NCI-H1417 treated with DMSO at 0.1 percent for 48 hours (cell line): ENCODE data around the gene BARX1.
"Not testable (repeated sequence)": the region's sequence is repeated elsewhere in the genome, so short reads cannot be mapped to it uniquely, and the experiment has no call there.

Experiments used
- DNase-seq: peaks from one replicate; lab custom pipeline; 2025; lab: John Stamatoyannopoulos, UW

BARX1 gene

DNA sequence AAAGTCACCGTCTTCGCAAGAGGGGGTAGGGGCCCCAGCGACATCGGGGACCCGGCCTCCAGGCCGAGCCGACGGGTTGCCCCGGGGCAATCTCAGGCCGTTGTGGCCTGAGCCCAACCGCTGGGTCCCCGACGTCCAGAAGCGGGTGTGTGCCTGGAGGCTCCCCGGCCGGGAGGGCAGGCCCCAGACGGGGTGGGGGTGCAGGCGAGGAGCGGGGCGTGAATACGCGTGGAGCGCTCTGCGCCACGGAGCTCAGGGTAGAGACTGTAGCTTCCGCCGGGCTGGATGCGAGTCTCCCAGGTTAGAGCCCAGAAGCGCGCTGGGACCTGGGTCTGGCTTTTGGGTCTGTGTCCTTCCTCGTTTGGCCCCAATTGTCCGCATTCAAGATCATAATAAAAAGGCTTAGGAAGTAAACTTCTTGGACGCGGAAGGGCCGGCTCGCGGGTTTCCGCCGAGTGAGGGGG lies 3.5 kb downstream of the BARX1 start:
- DNase-seq = no peak

DNA sequence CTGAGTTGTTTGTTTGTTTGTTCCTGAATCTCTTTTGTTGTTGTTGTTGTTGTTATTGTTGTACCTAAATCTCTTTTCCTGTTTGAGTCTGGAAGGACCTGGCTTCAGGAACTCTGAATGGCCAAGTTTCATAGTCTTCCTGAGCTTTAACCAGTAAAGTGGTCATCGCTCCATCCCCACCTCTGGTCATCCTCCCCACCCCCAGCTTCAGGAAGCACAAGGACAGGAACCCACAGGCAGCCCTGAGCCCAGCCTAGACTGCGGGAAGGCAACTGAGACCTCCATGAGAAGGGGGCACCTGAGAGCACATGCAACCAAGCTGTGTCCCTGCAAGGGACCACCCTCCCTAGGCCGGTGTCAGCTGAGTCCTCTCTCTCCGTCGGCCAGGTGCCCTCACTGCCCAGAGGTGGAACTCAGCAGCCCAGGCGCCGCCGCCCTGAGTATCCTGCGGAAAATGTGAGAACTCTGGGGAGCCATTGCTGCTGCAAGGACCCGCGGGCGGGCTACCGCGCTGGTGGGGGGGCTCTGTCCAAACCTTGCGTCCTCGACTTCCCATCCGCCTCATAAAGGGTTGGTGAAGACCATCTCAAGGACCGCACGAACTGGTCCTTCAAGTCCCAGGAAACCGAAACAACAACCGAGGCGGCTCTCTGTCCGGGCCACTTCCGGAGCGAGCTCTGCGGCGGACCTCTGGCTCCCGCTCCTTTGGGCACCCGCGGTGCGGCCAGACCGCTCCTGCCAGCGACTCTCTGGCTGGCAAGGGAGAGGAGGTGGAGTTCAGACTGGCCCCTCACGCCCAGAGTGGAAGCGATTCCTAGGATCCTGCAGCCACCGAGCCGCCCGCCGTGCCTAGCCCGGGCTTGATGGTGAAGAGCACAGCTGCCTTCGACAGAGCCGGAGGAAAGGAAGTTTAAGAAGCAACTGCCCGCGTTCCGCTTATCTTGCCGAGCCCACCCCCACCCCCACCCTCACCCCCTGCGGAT lies 4.2 kb downstream of the BARX1 start:
- DNase-seq = no peak

DNA sequence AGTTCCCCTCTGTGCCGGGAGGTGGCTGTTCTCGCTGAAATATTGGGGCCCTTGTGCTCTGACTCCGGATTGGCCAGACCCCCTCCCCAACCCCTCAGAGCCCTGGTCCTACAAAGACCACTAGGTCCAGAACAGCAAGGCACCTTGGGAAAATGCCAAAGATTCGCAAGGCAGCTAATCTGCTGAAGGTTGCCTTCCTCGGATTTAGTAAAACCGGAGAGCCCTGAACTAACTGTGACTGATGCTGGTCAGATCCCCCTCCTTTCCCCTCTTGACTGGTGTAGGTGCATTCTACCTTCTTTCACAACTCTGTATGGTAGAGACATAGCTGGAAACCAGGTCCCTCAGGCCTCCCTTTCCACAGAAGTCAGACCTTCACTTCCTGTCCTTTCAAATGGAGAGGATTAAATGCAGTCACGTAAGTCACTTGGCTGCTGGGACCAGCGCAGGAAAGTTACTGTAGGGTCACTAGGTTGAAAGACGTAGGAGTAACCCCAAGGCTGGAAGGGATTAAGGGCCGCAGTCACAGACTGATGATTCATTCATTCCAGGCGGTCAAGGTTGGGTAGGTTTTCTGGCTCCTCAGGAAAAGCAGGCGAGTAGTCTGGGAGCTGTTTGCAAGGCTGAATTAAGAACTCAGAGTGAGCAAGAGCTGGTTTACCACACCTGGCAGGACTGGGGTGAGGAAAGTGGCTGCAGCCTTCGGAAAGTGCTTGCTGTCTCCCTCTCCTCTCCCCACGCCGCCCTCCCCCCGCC lies 5.3 kb downstream of the BARX1 start:
- DNase-seq = no peak

DNA sequence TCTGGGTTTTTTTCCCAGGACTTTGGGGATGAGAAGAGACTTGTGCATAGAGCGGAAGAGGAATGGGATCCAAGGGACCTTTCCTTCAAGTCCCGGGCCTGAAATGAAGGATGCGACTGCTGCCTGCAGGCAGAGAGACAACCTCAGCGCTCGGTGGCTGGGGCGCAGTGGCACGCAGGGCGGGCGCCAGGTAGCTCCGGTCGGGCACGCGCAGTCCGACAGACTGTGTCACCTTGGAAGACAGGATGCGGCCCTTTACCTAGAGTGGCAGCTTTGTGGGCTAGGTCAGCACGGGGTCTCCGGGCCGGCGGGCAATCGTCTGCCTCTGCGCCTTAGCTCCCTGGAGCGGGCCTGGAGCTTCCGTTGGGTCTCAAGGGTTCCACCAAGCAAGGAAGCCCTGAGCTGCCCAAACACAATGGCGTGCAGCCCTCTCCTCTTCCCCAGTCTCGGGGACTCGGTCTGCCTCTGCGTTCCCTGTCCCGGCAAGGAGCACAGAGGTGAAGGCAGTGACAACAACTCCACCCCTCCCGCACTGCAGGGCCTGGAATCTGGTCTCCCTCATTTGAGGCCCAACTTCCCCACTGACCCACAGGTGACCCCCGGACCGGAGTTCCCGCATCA lies 6.0 kb downstream of the BARX1 start:
- DNase-seq = no peak

DNA sequence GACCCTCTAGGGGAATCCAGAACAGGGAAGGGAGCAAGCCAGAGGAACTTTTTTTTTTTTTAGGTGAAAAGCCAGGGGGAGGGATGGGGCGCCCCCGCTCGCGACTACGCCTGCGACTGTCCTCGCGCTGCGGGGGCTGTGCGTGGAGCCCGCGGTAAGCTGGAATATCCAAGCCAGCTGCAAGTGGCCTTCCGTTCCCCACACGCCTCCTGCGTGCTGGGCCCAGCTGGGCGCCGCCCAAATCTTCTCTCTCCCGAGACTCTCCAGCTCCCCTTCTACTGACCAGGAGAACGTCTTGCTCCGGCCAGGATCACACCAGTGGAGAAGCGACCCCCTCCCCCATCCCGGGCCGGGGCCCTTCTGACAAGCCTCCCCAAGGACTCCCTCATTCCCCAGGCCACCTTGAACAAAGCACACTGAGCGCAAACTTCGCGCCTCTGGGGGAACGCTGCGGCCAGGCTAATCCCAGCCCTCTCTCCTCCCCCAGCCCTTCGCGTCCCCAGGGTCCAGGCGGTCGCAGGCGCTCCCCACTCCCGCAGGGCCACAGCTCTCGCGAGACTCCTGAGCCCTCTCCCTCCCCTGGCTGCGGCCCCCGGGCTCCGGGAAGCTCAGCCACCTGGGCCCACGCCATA lies 6.6 kb downstream of the BARX1 start:
- no peak for DNase-seq

DNA sequence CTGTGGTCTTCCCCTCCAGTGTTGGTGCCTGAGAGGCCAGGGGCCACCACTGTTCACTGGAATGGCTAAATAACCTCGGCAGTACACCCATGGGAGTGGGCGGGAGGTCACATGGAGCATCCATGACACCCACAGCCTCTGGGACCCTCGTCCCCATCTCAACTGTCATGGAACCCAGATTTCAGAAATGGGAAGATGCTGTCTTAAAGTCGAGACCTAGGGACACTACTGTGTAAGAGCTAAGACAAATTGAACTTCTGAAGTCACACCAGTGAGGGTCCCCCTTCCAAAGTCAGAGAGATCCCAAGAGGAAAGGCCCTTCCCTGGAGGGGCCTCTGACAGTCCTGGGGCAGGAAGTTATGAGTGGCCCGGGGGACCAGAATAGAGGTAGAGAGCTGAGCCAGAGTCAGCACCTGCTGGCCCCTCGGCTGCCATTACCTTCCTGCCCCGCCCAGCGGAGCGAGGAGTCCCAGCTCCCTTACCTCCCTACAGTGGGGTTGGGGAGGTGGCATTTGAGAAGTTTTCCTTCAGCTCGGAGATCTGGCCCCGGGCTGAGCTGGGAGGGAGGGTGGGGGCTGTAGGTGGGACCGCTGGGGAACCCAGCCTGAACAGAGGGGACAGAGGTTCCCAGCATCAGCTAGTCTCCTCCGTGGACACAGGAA lies 7.6 kb downstream of the BARX1 start:
- no peak for DNase-seq

DNA sequence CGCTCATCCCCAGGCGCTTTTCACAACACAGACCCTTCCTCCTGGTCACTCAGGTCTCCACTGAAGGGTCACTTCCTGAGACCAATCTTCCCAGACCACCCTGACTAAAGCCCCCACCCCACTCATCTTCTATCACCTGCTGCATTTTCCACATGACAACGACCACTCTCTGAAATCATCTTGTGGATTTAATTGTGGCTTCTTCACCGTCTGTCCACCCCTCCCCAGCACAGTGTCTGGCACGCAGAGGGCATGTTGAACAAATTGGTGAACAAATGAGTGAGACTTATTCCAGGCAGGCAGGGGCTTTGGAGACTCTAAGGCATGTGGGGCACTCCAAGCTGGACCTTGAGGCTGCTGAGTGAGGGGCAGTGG lies 8.8 kb downstream of the BARX1 start:
- DNase-seq = no peak

DNA sequence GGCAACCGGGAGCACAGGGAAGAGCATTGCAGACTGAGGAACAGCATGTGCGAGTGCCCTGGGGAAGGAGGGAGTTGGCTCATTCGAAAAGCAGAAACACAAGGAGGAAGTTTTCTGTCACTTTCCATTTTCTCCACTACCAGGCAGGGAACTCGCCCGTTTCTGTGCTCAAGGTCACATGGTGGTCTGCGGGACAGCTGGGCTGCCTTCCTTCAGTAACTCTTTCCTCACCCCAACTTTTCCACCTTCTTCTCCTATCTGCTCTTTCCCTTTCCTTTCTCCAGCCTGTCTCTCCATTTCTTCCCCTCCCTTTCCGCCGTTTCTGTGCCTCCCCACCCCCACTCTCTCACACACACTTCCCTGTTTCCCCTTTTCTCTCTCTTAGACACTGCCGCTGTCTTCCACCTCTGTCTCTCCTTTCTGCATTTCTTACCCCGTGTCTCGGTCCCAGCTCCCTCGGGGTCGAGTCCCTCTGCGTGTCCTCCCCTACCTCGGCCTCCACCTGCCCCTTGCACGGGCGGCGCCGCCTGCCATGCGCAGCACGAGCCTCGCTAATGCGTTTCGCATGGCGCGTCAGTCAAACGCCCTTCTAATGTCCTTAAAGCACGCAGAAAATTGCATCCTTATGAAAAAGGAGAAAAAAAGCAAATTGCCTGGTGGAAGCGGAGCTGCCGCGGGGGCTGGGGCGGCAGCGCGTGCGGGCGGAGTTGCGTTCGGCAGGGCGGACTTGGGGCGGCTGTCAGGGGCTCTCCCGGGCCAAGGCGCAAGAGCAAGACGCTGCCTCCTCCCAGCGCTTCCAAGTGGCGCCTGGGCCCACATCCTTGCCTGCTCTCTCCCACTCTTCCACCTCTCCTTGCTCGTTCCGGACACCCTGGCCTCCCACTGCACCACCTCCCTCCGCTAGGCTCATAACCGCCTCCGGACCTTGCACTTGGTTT lies 9.5 kb downstream of the BARX1 start:
- DNase-seq = no peak

DNA sequence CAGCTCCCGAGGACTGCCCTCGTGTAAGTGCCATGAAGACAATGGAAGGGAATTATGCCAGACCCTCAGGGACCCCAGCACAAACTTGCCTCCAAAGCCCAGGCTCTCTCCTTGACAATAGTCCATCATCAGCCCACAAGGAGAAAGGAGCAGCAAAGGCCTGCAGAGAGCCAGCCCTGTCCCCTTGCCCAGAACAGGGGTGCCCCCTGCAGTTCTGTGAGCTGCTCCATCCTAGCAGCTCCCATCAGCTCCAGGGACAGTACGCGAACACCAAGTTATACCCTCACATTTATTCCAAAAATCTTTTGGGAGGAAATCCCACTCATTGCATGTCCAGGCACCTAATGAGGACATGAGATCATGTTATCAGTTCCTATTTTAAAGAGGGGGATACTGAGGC lies 11.1 kb downstream of the BARX1 start:
- no peak for DNase-seq

DNA sequence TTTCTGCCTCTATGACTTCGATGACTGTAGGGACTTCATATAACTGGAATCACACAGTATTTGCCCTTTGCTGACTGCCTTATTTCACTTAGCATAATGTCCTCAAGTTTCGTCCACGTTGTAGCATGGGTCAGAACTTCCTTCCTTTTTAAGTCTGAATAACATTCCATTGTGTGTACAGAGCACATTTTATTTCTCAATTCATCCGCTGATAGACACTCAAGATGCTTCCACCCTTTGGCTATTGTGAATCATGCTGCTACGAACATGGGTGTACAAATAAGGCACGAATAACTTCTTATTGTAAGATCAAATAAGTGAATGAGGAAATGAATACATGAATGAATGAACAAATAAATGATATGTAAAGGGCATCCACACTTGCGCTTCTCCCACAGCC lies 13.0 kb downstream of the BARX1 start:
- no peak for DNase-seq

DNA sequence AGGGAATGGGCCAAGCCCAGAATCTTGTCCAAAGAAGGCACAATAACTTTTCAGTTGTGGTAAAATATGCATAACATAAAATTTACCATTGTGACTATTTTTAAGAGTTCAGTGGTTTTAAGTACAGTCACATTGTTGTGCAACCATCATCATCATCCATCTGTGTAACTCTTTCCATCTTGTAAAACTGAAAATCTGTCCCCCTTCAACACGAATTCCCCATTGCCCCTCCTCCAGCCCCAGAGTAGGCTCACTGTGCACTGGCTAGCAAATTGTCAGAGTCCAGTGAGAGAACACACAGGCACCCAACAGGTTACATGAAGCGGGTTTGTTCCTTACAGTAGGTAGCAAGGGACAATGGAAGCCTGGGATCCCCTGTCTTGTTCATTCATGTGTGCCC lies 13.7 kb downstream of the BARX1 start:
- no peak for DNase-seq

DNA sequence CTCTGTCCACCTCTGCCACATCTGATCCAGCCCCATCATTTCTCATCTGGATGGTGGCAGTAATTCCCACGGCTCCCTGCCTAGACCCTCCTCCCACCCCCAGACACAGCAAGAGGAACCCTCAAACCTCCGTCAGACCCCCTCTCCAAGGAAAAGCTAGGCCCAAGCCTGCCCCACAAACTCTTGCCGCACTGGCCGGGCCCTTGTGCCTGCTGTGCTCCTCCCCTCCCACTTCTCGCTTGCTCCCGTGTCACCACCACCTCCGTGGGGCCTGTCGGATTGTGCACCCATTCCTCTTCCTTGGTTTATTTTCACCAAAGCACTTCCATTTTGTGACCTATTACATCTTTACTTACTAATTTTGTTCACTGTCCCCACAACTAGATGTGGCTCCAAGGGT lies 14.2 kb downstream of the BARX1 start:
- DNase-seq = no peak

DNA sequence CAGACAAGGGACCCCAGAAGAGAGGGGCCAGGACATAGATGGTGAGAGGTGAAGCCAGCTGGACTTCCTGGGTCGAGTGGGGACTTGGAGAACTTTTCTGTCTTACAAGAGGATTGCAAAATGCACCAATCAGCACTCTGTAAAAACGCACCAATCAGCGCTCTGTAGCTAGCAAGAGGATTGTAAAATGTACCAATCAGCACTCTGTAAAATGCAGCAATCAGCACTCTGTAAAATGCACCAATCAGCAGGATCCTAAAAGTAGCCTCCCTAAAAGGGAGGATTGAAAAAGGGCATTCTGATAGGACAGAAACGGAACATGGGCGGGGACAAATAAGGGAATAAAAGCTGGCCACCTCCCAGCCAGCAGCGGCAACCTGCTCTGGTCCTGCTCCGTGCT lies 15.6 kb downstream of the BARX1 start:
- DNase-seq = not testable (repeated sequence)

DNA sequence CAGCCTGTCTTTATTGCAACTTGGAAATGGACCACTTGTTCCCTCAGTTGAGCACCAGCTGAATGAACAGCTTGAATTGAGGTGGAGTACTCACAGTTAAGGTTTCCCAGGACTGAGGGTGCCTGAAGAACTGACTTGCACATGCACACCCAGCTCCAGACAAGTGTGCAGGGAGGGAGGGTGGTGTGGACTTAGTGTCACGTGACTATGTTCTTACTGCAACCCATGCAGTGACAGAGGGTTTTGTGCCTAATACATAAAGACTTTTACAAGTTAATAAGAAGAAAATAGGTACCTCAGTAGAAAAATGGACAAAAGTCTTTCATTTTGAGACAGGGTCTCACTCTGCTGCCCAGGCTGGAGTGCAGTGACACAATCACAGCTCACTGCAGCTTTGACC lies 18.0 kb downstream of the BARX1 start:
- no peak for DNase-seq

DNA sequence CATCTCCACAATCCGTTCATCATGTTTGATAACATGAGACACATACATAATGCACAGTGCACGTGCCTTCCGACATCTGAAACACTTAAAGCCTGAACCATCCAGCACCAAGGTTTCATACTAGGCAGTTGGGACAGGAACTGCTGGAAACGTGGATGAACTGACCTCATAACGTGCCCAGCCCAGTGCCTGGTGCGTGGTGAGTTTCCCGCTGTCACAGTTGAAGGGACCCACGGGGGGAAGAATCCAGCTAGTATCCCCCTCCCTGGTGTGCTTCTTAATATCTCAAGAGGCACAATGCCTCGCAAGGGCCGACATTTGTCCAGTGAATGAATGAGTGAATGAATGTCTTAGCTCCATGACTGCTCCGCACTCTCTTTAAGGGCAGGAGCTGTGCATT lies 23.2 kb downstream of the BARX1 start:
- no peak for DNase-seq

DNA sequence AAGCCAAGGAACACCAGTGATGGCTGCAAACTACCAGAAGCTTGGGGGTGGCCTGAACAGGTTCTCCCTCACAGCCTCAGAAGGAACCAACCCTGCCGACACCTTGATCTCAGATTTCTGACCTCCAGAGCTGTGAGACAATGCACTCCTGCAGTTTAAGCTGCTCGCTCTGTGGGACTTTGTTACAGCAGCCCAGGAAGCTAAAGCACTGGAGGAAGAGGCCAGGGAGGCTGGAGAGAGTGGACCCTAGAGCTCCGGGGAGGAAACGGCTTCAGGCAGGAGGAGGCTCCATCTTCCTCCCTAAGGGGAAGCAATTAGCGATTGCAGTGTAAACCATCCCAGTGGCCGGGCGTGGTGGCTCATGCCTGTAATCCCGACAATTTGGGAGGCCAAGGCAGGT lies 25.1 kb downstream of the BARX1 start:
- DNase-seq = no peak

DNA sequence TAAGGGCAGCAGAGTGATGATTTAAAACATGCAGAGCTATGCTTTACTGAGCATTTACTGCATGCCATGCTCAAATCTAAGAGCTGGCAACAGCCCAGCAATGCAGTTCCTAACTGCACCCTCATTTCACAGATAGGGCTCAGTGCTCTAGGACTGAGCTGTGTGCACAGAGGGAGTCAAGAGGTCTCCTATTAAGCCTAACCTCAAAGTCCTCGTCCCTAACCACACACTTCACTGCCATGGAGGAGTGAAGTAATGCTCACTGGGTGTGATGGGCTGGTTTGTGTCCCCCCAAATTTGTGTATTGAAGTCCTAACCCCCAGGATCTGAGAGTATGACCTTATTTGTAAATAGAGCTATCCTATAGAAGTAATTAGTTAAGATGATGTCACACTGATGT lies 25.9 kb downstream of the BARX1 start:
- DNase-seq = no peak

DNA sequence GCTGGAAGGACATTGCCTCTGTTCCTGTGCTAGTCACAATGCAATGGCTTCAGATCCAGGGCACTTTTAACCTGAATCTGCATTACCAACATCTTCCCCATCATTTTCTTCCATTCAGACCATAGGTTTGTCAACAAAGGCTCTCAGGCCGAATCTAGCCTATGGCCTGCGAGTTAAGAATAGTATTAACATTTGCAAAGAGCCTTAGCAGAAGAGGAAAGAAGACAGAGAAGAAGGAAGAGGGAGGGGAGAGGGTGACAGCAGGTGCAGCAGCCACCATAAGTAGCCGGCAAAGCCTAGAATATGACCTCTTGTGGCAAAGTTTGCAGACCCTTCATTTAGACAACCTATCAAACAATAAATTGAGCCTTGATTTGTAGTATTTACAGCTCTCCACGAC lies 32.6 kb downstream of the BARX1 start:
- no peak for DNase-seq

DNA sequence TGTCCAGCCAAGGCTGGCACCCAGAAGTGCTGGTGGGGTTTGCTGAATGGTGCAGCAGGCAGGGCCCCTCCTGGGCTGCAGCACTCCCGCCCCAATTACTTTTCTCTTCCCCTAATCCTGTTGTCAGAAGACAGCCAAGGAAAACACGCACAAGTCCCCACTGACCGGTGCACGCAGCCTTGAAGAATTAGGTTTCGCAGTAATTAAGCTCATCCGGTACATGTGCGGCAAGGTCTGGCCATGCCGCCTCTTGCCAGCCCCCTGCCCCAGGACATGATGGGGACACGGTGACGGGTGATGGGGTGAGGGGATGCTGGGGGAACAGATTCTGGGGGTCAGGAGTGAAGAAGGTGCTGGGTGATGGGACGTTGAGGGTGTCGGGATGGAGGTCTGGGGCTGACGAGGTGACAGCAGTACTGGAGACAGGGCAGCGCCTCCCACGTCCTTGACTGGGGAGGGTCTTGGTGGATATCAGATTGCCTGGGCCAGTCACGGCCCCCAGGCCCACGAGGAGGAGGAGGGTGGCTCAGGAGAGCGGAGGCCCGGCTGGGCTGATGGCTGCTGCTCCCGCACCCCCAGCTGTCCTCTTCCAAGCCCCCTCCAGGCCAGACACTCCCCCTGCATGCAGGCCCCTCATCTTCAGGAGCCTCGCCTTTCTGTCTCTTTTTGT lies 34.9 kb downstream of the BARX1 start:
- no peak for DNase-seq

DNA sequence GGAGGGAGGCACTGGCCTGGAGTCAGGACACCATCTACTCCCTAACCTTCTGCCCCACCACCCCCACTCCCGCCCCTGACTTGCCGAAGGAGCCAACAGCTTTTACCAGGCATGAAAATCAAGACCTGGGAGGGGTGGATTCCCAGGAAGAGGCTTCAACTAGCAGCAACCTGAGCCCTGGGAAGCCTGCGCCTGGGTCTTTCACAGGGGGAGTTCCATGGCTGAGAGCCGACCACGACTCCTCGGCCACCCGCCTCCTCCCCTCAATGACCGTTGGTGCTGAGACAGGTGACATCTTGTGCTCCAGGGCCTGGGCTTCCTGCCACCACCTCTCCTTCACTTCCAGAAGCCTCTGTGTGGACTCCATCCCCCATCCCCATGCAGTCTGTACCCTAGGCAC lies 37.1 kb downstream of the BARX1 start:
- no peak for DNase-seq
